Vagina (tissue), 2 donors: ENCODE data around the gene AMZ1.

Source experiments
- POLR2AphosphoS5 ChIP-seq, 2 donors: sonication (generic); formaldehyde crosslinking; IDR thresholded peaks; one replicate each; pipeline ENCODE4 v1.9.0; 2017; ENCODE audit warnings: antibody characterized with exemption in 2 of 2, mild to moderate bottlenecking in 2 of 2, low read depth in 1 of 2; ENCODE audit not compliant: insufficient read depth in 1 of 2
- TF ChIP-seq, protein P1 (sequence below), 3 experiments: fragments of 450-650 bp in 2 of 3; fragments of 200-600 bp in 1 of 3; sonication (generic) in 1 of 3; IDR thresholded peaks; one replicate each; pipeline ENCODE4 v1.5.1; 2017 to 2019; ENCODE audit warnings: antibody characterized with exemption in 3 of 3, mild to moderate bottlenecking in 2 of 3, moderate library complexity in 2 of 3

DNA sequence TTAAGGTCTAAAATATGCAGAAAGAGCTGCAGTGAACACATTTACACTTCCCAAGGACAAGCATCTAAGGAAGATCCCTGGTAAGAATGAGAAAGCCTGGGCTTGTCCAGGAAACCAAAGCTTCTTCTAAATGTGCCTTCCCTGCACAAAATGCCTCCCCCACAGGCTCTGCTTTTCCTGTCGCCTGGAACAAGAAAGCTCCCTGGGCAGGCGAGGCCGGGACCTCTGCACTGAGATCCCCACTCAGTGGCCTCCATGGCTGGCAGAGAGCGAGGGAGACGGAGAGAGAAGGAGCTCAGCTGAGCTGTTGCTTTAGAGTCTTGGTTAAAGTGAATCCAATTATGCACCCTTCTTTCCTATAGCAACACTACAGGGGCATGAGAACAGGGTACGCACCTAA, 75.6 kb downstream of the AMZ1 start:
- TF ChIP-seq POLR2AphosphoS5 (IDR thresholded peaks at IDR 0.05; ENCODE audit: insufficient read depth in 1 of 2, low read depth in 1 of 2) = no peak
- TF ChIP-seq, protein P1, sequence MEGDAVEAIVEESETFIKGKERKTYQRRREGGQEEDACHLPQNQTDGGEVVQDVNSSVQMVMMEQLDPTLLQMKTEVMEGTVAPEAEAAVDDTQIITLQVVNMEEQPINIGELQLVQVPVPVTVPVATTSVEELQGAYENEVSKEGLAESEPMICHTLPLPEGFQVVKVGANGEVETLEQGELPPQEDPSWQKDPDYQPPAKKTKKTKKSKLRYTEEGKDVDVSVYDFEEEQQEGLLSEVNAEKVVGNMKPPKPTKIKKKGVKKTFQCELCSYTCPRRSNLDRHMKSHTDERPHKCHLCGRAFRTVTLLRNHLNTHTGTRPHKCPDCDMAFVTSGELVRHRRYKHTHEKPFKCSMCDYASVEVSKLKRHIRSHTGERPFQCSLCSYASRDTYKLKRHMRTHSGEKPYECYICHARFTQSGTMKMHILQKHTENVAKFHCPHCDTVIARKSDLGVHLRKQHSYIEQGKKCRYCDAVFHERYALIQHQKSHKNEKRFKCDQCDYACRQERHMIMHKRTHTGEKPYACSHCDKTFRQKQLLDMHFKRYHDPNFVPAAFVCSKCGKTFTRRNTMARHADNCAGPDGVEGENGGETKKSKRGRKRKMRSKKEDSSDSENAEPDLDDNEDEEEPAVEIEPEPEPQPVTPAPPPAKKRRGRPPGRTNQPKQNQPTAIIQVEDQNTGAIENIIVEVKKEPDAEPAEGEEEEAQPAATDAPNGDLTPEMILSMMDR (IDR thresholded peaks at IDR 0.05) = no peak
